Activated naive CD4-positive, alpha-beta T cell treated with anti-CD3 and anti-CD28 coated beads, Interleukin-2, amount 50 U/mL, for 16 hours (primary cell): Measurements from ENCODE around the gene DDX49.
"Not testable (repeated sequence)": the region's sequence is repeated elsewhere in the genome, so short reads cannot be mapped to it uniquely, and the experiment has no call there.

Source experiments
- DNase-seq: peaks from one replicate; pipeline ENCODE4 v3.0.0-alpha.2; 2020

Gene DDX49

DNA sequence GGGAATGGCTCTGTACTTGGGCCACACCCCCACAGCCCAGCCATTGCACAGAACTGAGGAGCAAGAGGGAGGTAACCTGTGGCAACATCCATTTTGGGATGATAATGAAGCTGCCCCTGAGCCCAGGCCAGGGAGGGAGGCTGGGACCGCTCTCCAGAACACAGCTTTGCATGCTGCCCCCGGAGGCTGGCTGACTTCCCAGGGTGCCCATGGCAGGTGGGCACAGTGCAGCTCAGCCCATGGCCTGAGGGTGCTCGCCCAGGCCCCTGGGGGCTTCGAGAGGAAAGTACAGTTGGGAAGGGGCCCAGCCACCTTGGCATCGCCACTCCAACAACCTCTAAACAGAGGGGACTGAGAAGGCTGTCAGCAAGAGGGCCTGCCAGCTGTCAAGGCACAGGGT is 6.0 kb upstream of the DDX49 start:
- DNase-seq: no peak

DNA sequence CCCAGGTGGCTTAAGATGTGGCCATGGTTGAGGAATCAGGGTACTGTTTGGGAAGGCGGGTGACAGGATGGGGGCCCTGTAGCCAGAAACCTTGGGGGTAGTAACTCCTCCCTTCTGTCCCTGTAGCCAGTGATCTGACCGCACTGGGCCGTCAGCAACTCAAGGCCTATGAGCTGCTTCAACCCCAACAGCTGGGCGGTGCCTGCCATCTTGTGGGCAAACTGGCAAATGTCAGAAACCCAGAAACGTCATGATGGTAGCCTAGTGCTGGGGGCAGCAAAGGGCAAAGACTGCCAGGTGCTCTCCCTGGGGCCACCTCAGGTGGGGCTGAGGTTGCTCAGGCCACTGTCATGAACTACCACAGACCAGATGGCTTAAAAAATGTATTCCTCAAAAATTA is 3.9 kb upstream of the DDX49 start:
- DNase-seq: peak; percentile 41

GRCh38 chr19:18917593-18917992 is 1.9 kb upstream of the DDX49 start:
- DNase-seq: not testable (repeated sequence)

DNA sequence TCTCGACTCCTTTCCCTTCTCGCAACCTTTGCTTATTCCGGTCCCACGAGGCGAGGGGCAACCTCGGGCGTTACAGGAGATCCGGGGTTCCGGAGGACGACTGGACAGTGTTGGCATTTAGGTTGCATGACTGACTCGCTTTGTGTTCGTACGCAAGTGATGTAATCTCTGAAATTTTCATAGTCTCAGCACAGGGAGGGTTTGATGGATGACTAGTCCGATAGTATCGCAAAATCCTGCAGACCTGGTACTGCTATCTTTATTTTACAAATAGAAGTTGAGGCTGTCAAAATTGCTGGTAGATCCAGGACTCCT is 342 bp downstream of the DDX49 start:
- DNase-seq: no peak

- no peak for DNase-seq
Measured at GRCh38 chr19:18920400-18920799, 885 bp downstream of the DDX49 start.

DNA sequence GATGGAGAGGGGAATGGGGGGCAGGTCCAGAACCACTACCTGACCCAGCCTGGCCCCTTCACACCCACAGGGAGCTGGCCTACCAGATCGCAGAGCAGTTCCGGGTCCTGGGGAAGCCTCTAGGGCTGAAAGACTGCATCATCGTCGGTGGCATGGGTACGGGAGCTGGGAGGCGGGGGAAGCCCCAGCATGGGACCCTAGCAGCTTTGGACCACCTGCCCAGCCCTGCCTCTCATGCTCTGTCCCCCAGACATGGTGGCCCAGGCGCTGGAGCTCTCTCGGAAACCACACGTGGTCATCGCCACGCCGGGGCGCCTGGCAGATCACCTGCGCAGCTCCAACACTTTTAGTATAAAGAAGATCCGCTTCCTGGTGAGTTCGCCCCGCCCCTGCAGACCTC is 2.1 kb downstream of the DDX49 start:
- no peak for DNase-seq

DNA sequence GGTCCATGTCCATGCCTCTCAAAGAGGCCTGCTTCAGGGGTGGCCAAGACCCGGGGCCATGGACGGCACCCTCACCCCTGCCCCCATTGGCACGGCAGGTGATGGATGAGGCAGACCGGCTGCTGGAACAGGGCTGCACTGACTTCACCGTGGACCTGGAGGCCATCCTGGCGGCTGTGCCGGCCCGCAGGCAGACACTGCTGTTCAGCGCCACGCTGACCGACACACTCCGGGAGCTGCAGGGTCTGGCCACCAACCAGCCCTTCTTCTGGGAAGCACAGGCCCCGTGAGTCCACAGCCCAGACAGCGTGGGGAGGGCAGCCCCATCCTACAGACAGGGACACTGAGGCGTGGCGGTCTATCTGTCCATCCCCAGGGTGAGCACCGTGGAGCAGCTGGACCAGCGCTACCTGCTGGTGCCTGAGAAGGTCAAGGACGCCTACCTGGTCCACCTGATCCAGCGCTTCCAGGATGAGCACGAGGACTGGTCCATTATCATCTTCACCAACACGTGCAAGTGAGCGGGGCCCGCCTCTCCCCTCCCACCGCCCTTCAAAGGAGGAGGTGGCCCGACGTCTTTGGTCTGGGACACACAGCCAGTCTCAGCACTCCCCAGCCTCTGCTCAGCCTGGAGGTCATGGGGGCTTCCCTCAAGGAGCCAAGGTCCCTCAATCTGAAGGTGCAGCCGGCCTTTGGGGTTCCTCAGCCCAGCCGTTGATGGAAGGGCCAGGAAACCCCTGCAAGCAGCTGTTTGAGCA is 2.9 kb downstream of the DDX49 start:
- no peak for DNase-seq

DNA sequence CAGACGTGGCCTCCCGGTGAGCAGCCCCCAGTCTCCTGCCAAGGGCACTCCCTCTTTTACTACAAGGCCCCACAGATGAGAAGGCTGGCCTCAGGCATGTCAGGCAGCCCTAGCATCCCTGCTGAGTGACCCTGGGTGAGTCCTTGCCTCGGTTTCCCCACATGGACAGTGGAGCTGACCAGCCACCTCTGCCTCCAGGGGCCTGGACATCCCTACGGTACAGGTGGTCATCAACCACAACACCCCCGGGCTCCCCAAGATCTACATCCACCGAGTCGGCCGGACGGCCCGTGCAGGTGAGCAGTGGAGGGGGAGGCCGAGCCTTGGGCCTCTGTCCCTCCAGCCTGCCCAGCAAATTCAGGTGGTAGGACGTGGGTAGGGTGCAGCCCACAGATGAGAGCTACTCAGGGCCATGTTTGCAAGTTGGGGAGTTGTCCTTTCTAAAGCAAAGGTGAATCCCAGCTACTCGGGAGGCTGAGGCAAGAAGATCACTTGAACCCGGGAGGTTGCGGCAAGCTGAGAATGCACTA is 5.2 kb downstream of the DDX49 start:
- no peak for DNase-seq

GRCh38 chr19:18928018-18928805 is 8.7 kb downstream of the DDX49 start:
- no peak for DNase-seq

DNA sequence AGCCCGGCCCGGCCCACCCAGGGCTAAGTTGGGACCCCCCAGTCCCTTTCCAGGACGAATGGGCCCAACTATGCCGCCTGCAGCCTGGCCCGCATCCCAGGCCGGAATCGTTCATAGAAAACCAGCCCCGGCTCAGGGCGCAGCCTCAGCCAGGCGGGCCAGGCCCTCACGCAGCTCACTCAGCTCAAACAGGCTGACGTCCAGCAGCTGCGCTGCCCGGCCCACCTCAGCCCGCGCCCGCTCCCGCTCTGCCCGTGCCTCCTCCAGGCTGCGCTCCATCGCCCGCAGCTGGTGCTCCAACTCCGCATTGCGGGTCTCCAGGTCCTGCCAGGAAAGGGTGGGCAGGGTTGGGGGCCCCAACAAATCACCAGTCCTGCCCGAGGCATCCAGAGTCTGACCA is 9.8 kb downstream of the DDX49 start:
- no peak for DNase-seq

GRCh38 chr19:18931316-18932162 is 12.0 kb downstream of the DDX49 start:
- DNase-seq: no peak

GRCh38 chr19:18932216-18932841 is 12.8 kb downstream of the DDX49 start:
- peak; percentile 87 for DNase-seq

- no peak for DNase-seq
Measured at GRCh38 chr19:18933297-18933696, 13.8 kb downstream of the DDX49 start.

DNA sequence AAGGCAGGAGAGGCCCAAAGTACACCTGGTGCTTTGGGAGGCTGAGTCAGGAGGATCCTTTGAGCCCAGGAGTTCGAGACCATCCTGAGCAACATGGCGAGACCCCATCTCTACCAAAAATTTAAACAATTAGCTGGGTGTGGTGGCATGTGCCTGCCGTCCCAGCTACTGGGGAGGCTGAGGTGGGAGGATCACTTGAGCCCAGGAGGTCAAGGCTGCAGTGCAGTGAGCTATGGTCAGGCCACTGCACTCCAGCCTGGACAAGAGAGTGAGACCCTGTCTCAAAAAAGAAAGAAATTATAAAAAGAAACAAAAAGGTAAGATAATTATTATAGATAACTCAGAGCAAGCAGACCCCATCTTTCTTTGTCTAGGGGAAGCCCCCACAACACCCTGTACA is 19.6 kb downstream of the DDX49 start:
- no peak for DNase-seq

DNA sequence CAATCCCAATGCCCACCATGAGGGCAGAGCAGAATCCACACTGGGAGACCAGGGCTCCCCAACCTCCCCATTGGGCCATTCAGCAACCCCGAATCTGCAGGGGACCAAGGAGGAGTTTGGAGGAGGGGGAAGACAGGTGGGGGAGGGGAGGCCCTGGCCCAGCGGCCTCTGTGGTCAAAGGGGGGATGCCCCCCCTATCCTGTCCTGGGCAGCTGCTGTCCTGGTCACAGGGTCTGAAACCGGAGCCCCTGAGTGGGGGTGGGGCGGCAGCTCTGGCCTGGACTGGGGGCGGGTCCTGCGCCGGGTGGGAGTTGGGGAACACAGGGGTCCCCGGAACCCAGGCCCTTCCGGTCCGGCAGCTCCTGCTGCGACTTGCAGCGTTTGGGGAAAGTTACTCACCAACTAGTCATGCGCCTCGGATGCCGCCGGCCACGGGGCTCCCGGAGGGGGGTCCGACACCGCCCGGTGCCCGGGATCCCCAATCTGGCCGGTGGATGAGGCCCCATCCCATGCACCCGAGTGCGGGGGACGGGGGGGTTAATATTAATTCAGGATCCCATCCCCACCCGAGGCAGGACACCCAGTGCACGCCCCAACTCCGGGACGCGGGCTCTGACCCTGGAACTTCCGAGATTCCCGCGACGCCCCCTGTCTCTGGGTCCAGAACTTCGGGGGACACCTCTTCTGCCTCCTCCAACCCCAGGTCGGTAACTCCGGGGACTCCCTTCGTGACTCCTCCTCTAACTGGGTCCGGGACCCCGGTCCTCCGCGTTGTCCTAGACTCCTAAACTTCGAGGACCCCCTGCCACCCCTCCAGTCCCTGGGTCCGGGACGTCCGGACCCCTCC is 20.6 kb downstream of the DDX49 start:
- DNase-seq: no peak

DNA sequence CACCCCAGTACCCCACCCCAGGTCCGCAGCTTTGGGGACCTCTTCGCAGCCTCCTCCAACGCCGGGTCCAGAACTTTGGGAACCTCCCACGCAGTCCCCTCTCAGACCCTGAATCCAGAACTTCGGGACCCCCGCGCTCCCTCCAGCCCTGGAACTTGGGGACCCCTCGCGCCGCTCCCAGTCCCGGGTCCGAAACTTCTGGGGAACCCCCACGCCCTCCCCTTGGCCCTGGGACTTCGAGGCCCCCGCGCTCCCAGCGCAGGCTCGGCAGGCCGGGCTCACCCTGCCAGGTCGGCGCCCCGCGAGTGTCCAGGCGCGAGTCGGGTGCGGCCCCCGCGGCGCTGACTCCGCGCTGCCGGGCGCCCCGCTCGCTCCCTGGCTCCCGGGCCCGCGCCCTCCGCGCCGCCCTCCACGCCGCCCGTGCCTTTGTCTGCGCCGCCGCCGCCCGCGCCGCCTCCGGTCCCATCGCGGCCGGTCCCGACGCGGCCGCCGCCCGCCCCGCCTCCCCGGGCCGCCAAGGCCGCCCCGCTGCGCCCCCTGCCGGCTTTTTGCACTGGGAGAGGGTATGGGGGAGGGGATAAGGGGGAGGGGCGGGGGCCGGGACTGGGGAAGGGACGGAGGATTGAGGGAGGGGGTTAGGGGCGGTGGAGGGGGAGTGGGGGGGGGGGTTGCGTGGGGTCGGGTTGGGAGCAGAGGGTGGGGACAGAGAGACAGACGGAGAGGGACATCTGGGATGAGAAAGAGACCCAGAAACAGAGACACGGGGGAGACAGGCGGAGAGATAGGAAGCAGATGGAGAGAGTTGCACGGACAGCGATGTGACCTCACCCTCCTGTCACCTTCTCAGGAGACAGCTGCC is 21.5 kb downstream of the DDX49 start, which contains the start of gene HOMER3:
Gene HOMER3, minus strand, starts transcription at position 449 of the 859 bp plus-strand sequence. CDS start 2,235 bp downstream, outside the sequence.
- peak; percentile 80 for DNase-seq

DNA sequence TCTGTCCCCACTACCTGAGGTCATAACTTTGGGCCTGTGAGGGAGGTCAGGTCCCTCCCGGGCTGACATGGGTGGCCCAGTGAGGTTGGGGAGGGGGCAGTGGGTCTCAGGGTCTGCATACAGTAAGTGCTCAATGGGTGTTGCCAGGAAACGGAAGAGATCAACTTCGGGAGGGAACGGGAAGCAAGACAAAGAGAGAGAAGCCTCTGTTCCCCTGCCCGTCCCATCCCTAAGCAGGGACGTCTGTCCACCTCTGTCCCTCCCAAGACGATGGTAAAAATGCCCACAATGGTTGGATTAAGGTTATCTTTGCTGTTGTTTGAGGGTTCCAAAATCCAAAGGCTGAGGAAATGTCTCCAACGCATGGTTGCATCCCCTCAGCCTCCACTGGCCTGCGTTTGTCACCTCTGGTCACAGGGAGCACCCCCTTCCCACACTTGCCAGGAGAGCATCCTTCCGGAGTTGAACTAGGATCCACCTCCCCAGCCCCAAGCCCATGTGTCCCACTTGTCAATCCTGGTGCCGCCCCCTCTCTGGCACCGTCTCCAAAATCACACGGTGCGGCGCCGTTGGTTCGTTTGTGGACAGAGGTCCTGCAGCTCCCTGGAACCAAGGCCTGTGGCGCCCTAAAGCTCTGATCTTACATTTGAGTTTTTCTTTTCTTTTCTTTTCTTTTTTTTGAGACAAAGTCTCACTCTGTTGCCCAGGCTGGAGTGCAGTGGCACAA is 22.3 kb downstream of the DDX49 start:
- no peak for DNase-seq

DNA sequence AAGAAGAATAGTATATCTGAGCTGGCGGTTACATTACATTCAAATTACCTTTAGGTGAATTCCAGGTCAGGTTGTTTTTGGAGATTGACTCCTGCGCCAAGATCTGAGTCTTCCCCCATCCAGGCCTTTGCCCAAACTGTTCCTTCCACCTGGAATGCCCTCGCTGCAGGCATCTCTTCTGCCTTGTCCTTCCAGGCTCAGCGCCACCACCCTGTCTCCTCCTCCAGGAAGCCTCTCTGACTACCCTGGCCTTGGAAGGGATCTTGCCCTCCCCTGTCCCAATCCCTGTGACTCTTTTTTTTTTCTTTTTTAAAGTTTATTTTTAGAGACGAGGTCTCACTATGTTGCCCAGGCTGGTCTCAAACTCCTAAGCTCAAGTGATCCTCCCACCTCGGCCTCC is 23.2 kb downstream of the DDX49 start:
- no peak for DNase-seq

DNA sequence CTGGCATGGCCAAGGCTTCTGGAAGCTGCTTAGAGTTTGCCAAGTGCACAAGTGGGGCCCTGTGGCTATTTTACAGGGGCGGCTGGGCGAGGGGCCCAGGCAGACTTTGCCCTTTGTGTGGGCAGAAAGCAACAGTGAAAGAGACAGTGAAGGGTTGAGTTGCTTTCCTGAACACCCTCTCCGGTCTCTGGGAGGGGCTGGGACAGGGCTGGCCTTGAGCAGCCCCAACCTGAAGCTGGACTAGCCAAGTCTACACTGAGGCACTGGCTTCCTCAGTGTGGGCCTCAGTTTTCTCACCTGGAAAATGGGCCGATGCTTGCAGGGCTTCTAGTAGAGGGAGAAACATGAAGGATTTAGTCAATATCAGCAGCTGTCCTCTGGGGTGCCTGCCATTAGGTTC is 23.9 kb downstream of the DDX49 start:
- DNase-seq: no peak

GRCh38 chr19:18945297-18945696 is 25.8 kb downstream of the DDX49 start:
- no peak for DNase-seq
